Measurements from ENCODE around the gene LSS. TPM values are rescaled to one million over a fixed set of nuclear protein-coding genes. Genes with fewer than 3 reads are reported as not detected.
"Not testable (repeated sequence)": the region's sequence is repeated elsewhere in the genome, so short reads cannot be mapped to it uniquely, and the experiment has no call there.

The LSS gene
- total RNA-seq, 1 donor from 2014 or later: 58.3 TPM

GRCh38 chr21:46180778-46181391 lies 47.7 kb downstream of the LSS start:
- ATAC-seq (no peak), DNase-seq (no peak)
- intact Hi-C loops (cut with micrococcal nuclease): no loop called here

- no peak for ATAC-seq
- intact Hi-C loops (cut with micrococcal nuclease): no loop called here
These were observed 48.4 kb downstream of the LSS start for GRCh38 chr21:46180079-46180722.

GRCh38 chr21:46179708-46180078 lies 48.9 kb downstream of the LSS start:
- ATAC-seq: no peak
- intact Hi-C loops (cut with micrococcal nuclease): no loop called here
- no peak for DNase-seq

More at GRCh38 chr21:46180079-46180722, 48.4 kb downstream of the LSS start:
- no peak for DNase-seq

- no peak for ATAC-seq
- intact Hi-C loops (cut with micrococcal nuclease): no loop called here
- DNase-seq: no peak
These were observed 49.6 kb downstream of the LSS start for GRCh38 chr21:46178961-46179360.

- DNase-seq; ATAC-seq; intact Hi-C loops (cut with micrococcal nuclease): not testable (repeated sequence)
These were observed 52.0 kb downstream of the LSS start for GRCh38 chr21:46176443-46177129.

GRCh38 chr21:46173573-46173972 lies 55.0 kb downstream of the LSS start:
- no peak for ATAC-seq
- no peak for DNase-seq
- intact Hi-C loops (cut with micrococcal nuclease): no loop called here

- intact Hi-C loops (cut with micrococcal nuclease): no loop called here
- DNase-seq (no peak), ATAC-seq (no peak)
These were observed 55.6 kb downstream of the LSS start for GRCh38 chr21:46172863-46173528.

GRCh38 chr21:46171996-46172862 lies 56.3 kb downstream of the LSS start:
- intact Hi-C loops (cut with micrococcal nuclease): no loop called here
- ATAC-seq: no peak
- DNase-seq: no peak

GRCh38 chr21:46171585-46171984 lies 57.0 kb downstream of the LSS start:
- peak; percentile 23 for ATAC-seq
- intact Hi-C loops (cut with micrococcal nuclease): no loop called here
- DNase-seq: no peak

- intact Hi-C loops (cut with micrococcal nuclease); ATAC-seq; DNase-seq: not testable (repeated sequence)
These were observed 58.0 kb downstream of the LSS start for GRCh38 chr21:46170436-46171193.

GRCh38 chr21:46168659-46169386 lies 59.8 kb downstream of the LSS start:
- intact Hi-C loops (cut with micrococcal nuclease): no loop called here
- no peak for DNase-seq
- no peak for ATAC-seq

- no peak for DNase-seq
- ATAC-seq: no peak
- intact Hi-C loops (cut with micrococcal nuclease): no loop called here
These were observed 60.3 kb downstream of the LSS start for GRCh38 chr21:46168238-46168637.

GRCh38 chr21:46165098-46165497 lies 63.5 kb downstream of the LSS start:
- DNase-seq (no peak), ATAC-seq (no peak)
- intact Hi-C loops (cut with micrococcal nuclease): no loop called here

GRCh38 chr21:46163380-46163779 lies 65.2 kb downstream of the LSS start:
- intact Hi-C loops (cut with micrococcal nuclease): no loop called here
- ATAC-seq (no peak), DNase-seq (no peak)

- peak; percentile 22 for DNase-seq
- intact Hi-C loops (cut with micrococcal nuclease): no loop called here
- no peak for ATAC-seq
These were observed 66.7 kb downstream of the LSS start for GRCh38 chr21:46161633-46162592.

- DNase-seq: peak; percentile 23
- intact Hi-C loops (cut with micrococcal nuclease): no loop called here
These were observed 67.5 kb downstream of the LSS start for GRCh38 chr21:46160907-46161632.

More at GRCh38 chr21:46160907-46161632, 67.5 kb downstream of the LSS start:
- no peak for ATAC-seq
